ENCODE results near the gene POP7. TPM values are rescaled to one million over a fixed set of nuclear protein-coding genes. Genes with fewer than 3 reads are reported as not detected.

The POP7 gene
- total RNA-seq, 1 donor: 10.4 TPM

DNA sequence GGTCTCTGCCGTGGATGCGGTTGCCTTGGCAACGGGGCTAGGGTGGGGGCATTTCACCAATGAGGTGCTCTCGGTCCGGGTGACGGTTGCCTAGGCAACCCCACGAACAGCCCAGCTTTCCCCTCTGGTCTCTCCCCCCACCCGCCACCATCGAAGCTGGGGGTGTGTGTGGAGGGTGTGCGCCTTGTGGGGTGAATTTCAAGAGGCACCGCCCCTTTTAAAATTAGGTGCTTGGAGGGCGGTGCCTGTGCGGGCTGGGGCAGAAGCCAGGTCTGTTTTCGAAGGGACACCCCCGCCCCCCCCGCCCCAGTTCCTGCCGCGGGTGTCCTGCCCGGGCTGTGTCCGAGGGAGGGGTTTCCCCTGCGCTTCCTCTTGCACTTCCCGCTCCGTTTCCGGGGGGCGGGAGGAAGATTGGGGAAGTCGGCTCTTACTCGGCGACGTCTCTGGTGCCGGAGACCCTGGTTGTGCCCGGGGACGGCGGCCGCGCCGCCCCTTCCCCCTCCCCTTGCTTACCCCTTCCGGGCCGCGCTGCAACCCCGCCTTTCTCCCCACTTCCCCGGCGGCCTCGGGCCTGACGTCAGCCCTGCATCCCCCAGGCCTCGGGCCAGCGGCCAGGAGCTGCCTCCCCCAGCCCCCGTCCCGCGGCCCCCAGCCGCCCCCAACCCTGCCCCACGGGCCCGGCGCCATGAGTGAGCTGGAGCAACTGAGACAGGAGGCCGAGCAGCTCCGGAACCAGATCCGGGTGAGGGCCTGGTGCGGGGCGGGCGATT lies 30.2 kb upstream of the POP7 start:
- H3K4me3 ChIP-seq (ENCODE audit: low read length): peak overlapping the region; percentile 95
- H3K9me3 ChIP-seq (ENCODE audit: low read depth, low read length): no peaks in the 10 kb centered on the region
- H3K27me3 ChIP-seq (ENCODE audit: insufficient read depth, low read length): no peaks in the 10 kb centered on the region
- H3K4me1 ChIP-seq (ENCODE audit: insufficient read depth, low read length): peaks cover 52% of the 10 kb centered on the region

DNA sequence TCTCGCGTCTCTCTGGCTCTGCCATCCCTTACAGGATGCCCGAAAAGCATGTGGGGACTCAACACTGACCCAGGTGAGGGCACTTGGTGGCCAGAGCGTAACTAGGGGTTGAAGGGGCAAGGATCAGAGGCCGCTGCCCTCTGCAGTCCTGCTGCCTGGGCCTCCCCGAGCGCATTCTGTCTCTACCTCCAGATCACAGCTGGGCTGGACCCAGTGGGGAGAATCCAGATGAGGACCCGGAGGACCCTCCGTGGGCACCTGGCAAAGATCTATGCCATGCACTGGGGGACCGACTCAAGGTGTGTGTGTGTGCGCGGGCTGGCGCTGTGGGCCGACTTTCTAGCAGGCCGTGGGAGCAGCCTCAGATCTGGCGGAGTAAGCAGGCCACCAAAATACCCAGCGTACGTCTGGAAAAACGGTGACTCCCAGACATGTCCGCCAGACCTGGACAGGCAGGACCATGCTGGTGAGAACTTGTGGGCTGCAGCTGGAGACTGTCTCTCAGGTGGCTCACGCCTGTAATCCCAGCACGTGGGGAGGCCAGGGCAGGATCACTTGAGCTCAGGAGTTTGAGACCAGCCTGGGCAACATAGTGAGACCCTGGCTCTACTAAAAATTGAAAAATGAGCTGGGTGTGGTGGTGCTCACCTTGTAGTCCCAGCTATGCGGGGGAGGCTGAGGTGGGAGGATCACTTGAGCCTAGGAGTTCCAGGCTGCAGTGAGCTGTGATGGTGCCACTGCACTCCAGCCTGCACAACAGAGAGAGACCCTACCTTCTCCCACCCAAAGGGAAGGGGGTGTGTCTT lies 29.2 kb upstream of the POP7 start:
- Histone ChIP-seq H3K4me3 (ENCODE audit: low read length) (no peak overlapping the region), H3K27me3 (ENCODE audit: insufficient read depth, low read length) (no peaks in the 10 kb centered on the region), H3K4me1 (ENCODE audit: insufficient read depth, low read length) (peaks cover 55% of the 10 kb centered on the region), H3K9me3 (ENCODE audit: low read depth, low read length) (no peaks in the 10 kb centered on the region)

GRCh38 chr7:100677308-100678267 lies 28.3 kb upstream of the POP7 start:
- Histone ChIP-seq H3K4me1 (ENCODE audit: insufficient read depth, low read length) (peaks cover 55% of the 10 kb centered on the region), H3K9me3 (ENCODE audit: low read depth, low read length) (no peaks in the 10 kb centered on the region), H3K27me3 (ENCODE audit: insufficient read depth, low read length) (no peaks in the 10 kb centered on the region), H3K4me3 (ENCODE audit: low read length) (no peak overlapping the region)

DNA sequence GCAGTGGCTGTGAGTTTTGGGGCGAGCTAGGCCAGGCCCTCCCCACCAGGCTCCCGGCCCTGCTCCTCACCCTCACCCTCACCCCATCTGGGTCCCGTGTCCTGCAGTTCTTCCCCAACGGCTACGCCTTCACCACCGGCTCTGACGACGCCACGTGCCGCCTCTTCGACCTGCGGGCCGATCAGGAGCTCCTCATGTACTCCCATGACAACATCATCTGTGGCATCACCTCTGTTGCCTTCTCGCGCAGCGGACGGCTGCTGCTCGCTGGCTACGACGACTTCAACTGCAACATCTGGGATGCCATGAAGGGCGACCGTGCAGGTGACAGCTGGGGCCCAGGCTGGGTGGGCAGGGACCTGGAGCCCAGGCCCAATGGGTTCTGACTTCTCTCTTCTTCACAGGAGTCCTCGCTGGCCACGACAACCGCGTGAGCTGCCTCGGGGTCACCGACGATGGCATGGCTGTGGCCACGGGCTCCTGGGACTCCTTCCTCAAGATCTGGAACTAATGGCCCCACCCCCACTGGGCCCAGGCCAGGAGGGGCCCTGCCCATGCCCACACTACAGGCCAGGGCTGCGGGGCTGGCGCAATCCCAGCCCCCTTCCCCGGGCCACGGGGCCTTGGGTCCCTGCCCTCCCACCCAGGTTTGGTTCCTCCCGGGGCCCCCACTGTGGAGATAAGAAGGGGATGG lies 27.5 kb upstream of the POP7 start:
- Histone ChIP-seq H3K9me3 (ENCODE audit: low read depth, low read length) (no peaks in the 10 kb centered on the region), H3K27me3 (ENCODE audit: insufficient read depth, low read length) (no peaks in the 10 kb centered on the region), H3K4me1 (ENCODE audit: insufficient read depth, low read length) (peaks cover 48% of the 10 kb centered on the region), H3K4me3 (ENCODE audit: low read length) (no peak overlapping the region)

- Histone ChIP-seq H3K4me3 (ENCODE audit: low read length) (no peak overlapping the region), H3K9me3 (ENCODE audit: low read depth, low read length) (no peaks in the 10 kb centered on the region), H3K27me3 (ENCODE audit: insufficient read depth, low read length) (no peaks in the 10 kb centered on the region), H3K4me1 (ENCODE audit: insufficient read depth, low read length) (peaks cover 48% of the 10 kb centered on the region)
Observed at GRCh38 chr7:100679129-100679926, 26.6 kb upstream of the POP7 start.

DNA sequence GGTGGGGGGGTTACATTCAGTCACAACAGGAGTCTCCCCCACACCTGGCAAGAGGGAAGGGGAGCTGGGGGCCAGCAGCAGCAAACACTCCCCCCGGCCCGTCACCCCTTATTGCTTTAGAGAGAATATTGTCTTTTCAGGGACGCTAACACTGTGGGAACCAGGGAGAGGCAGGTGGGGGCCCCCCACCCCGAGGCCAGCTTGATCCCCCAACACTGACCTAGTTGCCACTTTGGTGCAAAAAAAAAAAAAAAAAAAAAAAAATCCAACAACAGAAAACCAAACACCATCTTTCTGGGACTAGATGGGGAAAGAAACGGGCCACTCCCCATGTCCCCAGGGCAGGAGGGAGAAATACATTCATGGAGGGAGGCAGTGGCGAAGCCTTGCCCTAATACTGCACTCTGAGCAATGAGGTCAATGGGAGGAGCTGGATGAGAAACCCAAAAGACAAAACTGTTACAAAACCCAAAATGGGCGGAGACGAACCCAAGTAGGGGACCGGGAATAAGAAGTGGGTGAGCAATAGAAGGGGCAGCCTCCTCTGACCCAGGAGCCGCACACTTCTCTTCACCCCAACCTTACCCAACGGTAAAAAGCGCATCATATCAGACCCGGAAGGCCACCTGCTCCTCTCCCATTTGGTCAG lies 25.9 kb upstream of the POP7 start:
- H3K4me3 ChIP-seq (ENCODE audit: low read length): no peak overlapping the region
- H3K9me3 ChIP-seq (ENCODE audit: low read depth, low read length): no peaks in the 10 kb centered on the region
- peaks cover 48% of the 10 kb centered on the region for H3K4me1 ChIP-seq (ENCODE audit: insufficient read depth, low read length)
- no peaks in the 10 kb centered on the region for H3K27me3 ChIP-seq (ENCODE audit: insufficient read depth, low read length)

GRCh38 chr7:100680576-100681271 lies 25.2 kb upstream of the POP7 start:
- no peaks in the 10 kb centered on the region for H3K9me3 ChIP-seq (ENCODE audit: low read depth, low read length)
- H3K27me3 ChIP-seq (ENCODE audit: insufficient read depth, low read length): no peaks in the 10 kb centered on the region
- peaks cover 48% of the 10 kb centered on the region for H3K4me1 ChIP-seq (ENCODE audit: insufficient read depth, low read length)
- no peak overlapping the region for H3K4me3 ChIP-seq (ENCODE audit: low read length)

DNA sequence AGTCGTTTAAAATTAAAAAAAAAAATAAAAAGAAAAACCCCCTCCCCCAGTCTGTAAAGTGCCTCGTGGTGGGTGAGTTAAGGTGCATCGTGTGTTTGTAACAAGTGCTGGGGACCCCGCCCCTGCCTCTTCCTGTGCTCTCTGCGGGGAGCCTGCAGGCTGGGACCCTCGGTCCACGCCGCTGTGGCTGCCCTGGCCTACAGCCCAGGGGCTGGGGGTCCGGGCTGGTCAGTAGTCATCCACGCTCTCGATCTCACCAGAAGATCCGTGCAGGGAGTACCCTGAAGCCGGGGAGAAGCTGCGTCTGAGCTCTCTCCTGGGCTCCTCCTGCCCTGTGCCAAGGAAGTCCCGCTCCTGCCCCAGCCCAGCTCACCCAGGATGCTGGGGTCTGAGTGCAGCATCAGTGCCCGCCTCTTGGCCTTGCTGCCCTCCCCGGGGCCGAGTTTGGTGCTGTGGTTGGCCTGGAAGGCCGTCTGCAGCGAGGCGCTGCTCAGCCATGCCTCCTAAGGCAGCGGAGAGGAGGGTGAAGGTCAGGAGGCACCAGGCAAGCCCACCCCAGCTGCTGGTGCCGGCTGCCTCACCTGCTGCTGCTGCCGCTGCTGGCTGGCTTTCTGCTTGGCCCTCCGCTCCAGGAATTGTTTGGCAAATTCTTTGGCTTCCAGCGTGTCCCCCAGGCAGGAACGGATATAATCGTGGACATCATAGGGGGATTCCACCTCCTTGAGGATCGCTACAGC lies 24.3 kb upstream of the POP7 start:
- H3K4me3 ChIP-seq (ENCODE audit: low read length): no peak overlapping the region
- no peaks in the 10 kb centered on the region for H3K9me3 ChIP-seq (ENCODE audit: low read depth, low read length)
- H3K4me1 ChIP-seq (ENCODE audit: insufficient read depth, low read length): peaks cover 44% of the 10 kb centered on the region
- no peaks in the 10 kb centered on the region for H3K27me3 ChIP-seq (ENCODE audit: insufficient read depth, low read length)

GRCh38 chr7:100682228-100682741 lies 23.6 kb upstream of the POP7 start:
- Histone ChIP-seq H3K4me3 (ENCODE audit: low read length) (no peak overlapping the region), H3K9me3 (ENCODE audit: low read depth, low read length) (no peaks in the 10 kb centered on the region)

GRCh38 chr7:100682991-100683658 lies 22.8 kb upstream of the POP7 start:
- no peaks in the 10 kb centered on the region for H3K27me3 ChIP-seq (ENCODE audit: insufficient read depth, low read length)
- no peaks in the 10 kb centered on the region for H3K9me3 ChIP-seq (ENCODE audit: low read depth, low read length)
- H3K4me1 ChIP-seq (ENCODE audit: insufficient read depth, low read length): peaks cover 30% of the 10 kb centered on the region
- no peak overlapping the region for H3K4me3 ChIP-seq (ENCODE audit: low read length)

More at GRCh38 chr7:100682228-100682741, 23.6 kb upstream of the POP7 start:
- peaks cover 38% of the 10 kb centered on the region for H3K4me1 ChIP-seq (ENCODE audit: insufficient read depth, low read length)
- H3K27me3 ChIP-seq (ENCODE audit: insufficient read depth, low read length): no peaks in the 10 kb centered on the region

GRCh38 chr7:100683659-100684533 lies 22.0 kb upstream of the POP7 start:
- Histone ChIP-seq H3K4me1 (ENCODE audit: insufficient read depth, low read length) (peaks cover 22% of the 10 kb centered on the region), H3K27me3 (ENCODE audit: insufficient read depth, low read length) (no peaks in the 10 kb centered on the region), H3K9me3 (ENCODE audit: low read depth, low read length) (no peaks in the 10 kb centered on the region), H3K4me3 (ENCODE audit: low read length) (no peak overlapping the region)

Data from mononuclear cell (primary cell).